ENCODE results near the gene BMP7.
"Not testable (repeated sequence)": the region's sequence is repeated elsewhere in the genome, so short reads cannot be mapped to it uniquely, and the experiment has no call there.

Gene BMP7

GRCh38 chr20:57265336-57265996, 975 bp downstream of the BMP7 start:
- FAIRE-seq, result no peak

- not testable (repeated sequence) for FAIRE-seq
These were observed 1.5 kb downstream of the BMP7 start for GRCh38 chr20:57264908-57265335.

DNA sequence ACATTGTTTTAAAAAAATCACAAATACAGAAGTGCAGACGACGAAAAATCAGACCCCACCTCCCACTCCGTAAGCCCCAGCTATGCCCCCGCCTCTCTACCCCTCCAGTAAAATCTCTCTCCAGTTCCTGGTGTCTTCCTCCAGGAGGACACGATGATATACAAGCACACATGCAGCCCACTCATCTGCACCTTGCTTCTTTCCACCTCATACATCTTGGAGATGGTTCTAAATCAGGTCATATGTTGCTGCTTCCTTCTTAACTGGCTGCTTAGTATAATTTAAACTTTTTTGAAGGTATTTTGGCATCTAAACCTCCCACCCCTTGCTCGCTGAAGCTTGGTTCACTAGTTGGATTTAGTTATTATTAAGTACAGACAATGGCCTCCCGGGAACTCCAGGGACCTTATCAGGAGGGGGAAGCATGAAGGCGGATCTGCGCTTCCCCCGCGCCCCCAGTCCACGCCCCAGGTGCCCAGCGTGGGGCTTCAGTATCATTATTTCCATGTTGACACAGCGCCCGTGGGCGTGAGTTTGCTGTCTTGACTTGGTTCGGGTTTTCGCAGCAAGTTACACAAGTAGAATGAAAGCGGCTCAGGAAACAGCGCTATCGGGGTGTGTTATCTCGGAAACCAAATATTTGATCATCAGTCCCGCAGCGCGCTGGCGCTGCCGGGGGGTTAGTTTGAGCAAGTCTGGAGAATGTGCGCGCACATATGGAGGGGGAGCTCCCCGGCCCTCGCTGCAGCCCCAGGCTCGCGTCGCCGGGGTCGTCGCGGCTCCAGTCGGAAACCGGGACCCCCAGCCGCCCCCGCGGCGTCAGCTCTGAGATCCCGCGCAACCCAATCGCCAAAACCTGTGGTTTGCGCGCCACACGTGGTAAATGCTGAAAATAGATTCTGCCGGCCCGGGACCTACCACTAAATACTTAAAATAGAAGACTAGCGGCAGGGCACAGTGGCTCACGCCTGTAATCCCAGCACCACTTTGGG, 2.3 kb downstream of the BMP7 start:
- no peak for FAIRE-seq

GRCh38 chr20:57262784-57263609, 3.4 kb downstream of the BMP7 start:
- no peak for FAIRE-seq

GRCh38 chr20:57262301-57262700, 4.1 kb downstream of the BMP7 start:
- no peak for FAIRE-seq

DNA sequence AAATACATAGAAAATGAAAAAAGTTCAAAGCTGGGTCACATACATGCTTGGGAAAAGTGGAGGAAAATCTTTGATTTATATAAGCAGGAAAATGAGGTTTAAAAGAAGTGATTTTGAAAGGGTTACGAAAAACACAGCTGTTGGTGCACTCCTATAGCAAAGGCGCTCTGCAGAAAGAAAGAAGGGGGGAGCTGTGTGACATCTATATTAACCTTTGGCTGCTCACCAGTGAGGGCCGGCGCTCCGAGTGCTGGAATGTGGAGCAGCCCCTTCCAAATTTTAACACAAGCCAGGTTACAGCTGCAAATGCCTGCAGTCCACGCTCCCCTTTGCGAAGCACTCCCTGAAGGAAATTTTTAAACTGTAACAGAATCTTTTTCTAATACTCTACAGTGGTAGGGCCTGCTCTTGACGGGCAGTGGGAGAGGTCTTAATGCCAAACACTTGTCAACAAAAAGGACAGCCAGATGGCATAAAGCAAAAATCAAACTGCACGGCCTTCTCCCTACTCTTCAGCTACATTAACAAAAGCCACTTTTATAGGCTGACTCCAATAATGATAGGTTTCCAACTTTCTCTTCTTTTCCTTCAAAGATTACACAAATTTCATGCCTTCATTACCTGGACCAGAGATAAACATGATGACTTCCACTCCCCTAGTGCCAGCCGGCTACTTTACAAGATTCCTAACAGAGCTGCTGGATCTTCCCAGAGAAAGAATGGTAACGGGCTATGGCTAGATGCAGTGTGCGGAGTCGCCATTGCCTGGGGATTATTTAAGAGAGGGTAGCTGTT, 4.8 kb downstream of the BMP7 start:
- no peak for FAIRE-seq

GRCh38 chr20:57260934-57261333, 5.5 kb downstream of the BMP7 start:
- FAIRE-seq, result no peak

- no peak for FAIRE-seq
These were observed 6.2 kb downstream of the BMP7 start for GRCh38 chr20:57259938-57260921.

DNA sequence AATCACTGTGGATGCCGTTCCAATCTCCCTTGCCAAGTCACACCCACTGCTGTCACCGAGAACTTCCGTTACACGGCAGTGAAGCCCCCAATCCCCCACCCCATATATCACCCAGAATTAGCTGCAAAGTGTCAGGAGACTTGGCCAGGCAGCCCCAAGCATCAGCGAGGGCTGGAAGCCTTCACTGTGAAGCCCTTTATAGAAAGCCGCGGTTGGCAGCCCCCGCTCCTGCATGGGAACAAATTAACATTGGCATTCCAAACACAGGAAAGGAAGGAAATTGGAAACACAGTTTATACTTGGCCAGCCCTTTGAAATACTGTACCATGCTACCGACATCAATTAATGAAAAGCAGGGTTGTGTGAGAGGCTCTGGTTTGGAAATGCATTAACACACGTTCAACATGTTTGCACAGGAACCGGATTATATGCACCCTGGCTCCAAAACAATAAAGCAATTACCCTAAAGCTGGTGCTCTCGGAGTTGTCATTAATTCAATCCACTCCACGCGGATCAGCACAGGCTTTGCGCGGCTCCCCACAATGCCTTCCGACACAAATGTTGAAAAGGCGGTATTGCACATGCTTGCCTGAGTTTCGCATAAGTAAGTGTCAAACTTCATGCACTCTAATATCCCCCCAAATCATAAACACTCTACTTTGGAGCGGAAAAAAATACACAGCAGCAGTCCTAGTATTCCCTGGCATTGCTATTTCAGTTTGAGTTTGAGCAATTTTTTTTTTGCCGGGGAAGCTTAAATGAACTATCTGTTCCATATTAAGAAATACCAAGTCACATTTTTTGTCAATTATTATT, 7.1 kb downstream of the BMP7 start:
- FAIRE-seq, result no peak

DNA sequence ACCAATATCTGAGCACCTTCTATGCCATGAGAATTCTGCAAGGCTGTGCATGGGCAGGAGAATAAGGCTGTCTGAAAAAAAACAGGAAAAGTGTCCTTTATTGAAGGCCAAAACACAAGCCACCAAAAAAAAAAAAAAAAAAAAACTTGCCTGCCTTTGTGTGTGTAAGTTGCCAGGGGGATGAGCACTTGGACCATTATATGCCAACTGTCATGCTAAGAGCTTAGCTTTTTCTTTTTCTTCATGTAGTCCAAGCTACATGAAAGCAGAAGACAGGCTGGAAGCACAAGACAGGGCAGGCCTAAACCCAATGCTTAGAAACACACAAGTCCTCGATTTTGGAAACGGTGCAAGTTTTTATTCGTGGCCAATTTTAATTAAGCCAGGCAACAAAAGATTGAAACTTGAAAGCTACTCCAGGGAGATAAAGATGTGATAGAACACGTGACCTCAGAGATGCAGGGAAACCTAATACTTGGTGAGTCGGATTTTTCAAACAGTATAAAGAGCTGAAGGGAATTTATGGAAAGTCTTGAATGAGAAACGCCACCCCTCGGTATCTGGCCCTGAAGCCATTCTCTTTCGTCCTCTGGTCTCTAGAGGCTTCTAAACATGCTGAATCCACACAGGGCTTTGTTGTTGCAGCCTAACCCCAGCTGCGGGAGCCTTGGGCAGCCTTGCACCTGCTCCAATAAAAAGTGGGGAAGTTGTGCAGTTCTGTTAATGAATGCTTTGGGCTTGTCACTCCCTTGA, 8.6 kb downstream of the BMP7 start:
- no peak for FAIRE-seq

DNA sequence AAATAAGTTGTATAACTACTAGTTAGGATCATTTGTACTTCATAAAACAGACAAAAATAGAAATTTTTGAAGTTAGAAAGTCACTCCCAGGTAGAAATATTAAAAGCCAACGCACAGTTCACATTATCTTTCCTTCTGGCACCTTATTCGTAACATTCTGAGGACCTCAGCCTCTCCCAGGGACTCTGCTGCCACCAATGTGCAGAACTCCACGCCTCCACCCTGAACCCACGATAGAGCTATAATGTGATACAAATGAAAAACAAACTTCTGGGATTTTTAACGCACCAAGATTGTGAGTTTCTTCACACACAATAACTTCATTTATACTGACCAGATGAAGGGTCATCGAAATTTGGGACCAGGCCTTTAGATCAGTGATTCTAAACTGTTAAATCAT, 9.5 kb downstream of the BMP7 start:
- no peak for FAIRE-seq

DNA sequence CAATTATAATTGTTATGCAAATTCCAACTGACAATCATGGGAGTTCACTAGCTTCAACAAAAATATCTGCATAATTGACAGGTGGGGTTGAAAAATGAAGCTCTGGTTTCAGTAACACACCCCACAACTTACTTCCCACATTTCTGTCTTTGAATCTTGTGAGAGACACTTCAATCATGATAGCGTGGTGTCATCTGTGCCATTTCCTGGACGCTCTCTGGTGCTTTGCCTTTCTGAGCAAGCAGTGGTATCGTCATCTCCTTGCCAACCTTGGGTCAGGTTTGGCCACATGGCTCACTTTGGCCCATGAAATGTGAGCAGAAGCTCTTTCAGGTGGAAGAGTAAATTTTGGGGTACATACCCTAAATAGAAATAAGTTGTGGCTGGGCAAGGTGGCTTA, 10.2 kb downstream of the BMP7 start:
- FAIRE-seq, result no peak

DNA sequence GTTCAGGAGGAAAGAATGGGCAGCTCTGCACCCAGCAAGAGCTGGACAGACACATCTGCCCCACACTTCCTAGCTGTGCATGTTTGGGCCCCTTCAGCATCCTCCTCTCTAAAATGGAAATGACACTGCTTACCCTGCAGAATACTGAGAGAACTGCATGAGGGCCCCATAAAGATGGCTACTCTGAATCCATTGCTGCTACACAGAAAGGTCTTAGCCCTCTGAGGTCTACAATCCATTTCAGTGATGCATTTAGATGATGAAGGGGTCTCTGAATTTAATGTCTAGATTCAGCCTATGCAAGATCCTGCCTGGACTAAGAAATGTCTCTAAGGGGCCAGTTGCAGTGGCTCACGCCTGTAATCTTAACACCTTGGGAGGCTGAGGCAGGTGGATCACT, 11.3 kb downstream of the BMP7 start:
- no peak for FAIRE-seq

DNA sequence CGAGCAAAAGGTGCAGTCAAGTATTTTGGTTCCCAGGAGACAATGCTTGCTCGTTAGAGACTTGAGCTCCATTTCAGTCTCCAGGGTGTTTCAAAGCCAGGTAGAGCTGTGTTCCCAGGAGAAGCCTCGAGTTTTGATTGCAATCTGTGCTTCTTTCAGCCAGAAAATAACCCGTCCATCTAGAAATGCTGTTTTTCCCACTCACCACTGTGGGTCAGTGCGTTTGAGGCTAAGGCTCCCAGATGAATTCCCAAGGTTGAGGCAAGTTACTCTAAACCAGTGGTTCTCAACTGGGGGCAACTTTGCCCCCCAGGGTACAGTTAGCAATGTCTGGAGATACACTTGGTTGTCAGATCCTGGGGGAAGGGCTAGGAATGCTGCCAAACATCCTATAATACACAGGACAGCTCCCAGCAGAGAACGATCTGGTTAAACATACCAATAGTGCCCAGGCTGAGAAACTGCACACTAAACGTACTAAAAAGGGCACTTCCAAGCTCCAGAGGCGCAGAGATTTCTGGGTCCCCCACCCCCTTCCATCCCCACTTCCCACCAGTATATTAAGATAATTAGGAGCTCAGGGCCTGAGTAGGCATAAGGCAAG, 13.8 kb downstream of the BMP7 start:
- no peak for FAIRE-seq

DNA sequence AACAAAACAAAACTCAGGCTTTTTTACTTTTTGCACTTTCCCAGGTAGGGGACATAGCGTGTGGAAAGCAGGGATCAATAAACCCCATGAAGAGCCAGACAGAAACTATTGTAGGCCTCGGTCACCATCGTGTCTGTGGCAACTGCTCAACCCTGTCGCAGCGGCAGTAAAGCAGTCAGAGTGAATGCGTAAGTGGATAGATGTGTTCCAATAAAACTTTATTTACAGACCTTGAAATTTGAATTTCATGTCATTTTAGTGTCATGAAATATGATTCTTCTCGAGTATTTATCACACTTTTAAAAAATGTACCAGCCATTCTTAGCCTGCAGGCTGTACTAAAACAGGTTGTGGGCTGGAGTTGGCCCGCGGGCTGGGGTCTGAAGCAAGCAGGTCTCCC, 14.5 kb downstream of the BMP7 start:
- no peak for FAIRE-seq

DNA sequence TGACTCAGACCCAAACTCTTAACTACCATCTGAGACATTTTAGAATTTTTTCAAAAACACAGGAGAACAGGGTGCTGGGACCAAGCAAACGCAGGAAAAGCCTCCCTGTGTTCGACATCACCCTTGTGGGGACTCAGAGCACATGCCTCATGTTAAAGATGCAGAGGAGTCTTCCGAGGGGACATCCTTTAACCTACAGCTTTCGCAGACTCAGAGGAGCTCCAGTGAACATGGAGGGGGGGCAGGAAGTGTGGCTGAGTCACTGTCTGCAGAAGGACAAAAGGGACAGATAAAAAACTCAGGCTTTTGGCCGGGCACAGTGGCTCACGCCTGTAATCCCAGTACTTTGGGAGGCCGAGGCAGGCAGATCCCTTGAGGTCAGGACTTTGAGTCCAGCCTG, 15.1 kb downstream of the BMP7 start:
- no peak for FAIRE-seq

DNA sequence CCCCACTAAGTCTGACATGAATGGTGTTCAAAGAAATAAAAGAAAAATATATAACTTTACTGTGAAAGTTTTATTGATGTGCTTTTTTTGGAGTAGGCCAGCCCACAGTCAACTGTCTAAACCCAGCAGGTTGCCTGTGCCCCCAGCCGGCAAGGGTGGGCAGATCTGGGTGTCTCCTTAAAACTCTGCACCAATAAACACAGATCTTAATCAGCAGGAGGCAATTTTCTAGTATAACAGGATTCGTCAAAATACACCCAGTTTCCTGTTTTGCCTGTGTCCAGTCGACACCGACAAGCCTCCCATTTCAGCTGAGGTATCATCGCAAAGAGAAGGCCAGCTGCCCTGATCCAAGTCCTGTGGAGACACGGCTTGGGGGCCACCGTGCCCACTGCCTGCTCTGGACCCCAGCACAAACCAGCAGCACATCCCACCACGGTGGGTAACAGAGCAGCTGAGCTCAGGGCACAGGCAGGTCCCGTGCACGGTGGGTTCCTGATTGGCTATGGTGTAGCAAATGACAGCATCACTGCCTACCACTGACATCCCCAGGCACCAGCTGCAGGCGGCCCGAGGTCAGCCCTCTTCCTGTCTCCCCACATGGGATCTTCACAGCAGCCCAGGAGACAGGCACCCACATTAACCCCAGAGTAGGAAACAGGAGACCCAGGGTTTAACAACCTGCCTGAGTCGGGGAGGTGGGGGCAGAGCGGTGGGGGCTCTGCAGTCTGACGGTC, 15.7 kb downstream of the BMP7 start:
- FAIRE-seq, result no peak

GRCh38 chr20:57249772-57250171, 16.7 kb downstream of the BMP7 start:
- no peak for FAIRE-seq

Data from colon (tissue), 2 donors.